ENCODE measurements around the gene SLC25A12.

Gene SLC25A12

DNA sequence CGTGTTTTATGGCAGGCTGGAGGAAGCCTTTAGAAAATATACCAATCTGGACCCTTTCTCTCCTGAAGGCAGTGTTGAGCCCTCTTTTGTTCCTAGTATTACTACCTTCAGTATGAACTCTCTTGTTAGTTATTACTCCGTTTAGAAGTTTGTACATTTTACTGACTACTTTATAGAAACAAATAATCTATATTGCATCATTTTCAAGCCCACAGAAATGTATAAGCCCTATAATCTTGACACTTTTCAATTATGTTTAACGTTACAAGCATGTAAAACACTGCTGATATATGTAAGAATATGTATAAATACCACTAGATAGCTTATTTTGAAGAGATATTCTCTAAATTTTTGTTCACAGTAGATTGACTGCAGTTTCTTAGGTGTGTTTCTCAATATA, 64.0 kb downstream of the SLC25A12 start:
- DNase-seq (ENCODE audit: low read depth) = no peak
- TF ChIP-seq, protein P1, sequence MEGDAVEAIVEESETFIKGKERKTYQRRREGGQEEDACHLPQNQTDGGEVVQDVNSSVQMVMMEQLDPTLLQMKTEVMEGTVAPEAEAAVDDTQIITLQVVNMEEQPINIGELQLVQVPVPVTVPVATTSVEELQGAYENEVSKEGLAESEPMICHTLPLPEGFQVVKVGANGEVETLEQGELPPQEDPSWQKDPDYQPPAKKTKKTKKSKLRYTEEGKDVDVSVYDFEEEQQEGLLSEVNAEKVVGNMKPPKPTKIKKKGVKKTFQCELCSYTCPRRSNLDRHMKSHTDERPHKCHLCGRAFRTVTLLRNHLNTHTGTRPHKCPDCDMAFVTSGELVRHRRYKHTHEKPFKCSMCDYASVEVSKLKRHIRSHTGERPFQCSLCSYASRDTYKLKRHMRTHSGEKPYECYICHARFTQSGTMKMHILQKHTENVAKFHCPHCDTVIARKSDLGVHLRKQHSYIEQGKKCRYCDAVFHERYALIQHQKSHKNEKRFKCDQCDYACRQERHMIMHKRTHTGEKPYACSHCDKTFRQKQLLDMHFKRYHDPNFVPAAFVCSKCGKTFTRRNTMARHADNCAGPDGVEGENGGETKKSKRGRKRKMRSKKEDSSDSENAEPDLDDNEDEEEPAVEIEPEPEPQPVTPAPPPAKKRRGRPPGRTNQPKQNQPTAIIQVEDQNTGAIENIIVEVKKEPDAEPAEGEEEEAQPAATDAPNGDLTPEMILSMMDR (conservative IDR thresholded peaks at IDR 0.05; ENCODE audit: low read length) = no peak
- H3K4me3 ChIP-seq (ENCODE audit: low read length) = no peak overlapping the region

DNA sequence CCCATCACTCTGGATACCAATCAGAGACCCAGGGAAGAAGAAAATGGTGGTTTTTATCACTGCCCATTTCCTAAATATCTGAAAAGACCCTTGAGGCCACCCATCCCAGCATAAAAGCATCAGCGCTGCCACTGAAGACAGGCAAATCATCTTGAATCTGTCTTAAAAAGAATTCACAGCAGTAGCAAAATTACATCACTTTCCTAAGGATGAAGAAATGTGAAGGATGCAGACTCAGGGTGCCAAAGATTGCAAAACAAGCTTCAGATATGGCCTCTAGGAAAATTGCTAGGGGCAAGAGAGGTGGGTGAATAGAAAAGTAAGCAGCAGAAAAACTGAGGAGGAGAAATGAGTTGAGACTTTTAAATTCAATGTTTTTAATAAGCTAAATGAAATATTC, 70.0 kb downstream of the SLC25A12 start:
- H3K4me3 ChIP-seq (ENCODE audit: low read length) = no peak overlapping the region
- TF ChIP-seq, protein P1 (conservative IDR thresholded peaks at IDR 0.05; ENCODE audit: low read length) = no peak
- DNase-seq (ENCODE audit: low read depth) = peak; percentile 68

DNA sequence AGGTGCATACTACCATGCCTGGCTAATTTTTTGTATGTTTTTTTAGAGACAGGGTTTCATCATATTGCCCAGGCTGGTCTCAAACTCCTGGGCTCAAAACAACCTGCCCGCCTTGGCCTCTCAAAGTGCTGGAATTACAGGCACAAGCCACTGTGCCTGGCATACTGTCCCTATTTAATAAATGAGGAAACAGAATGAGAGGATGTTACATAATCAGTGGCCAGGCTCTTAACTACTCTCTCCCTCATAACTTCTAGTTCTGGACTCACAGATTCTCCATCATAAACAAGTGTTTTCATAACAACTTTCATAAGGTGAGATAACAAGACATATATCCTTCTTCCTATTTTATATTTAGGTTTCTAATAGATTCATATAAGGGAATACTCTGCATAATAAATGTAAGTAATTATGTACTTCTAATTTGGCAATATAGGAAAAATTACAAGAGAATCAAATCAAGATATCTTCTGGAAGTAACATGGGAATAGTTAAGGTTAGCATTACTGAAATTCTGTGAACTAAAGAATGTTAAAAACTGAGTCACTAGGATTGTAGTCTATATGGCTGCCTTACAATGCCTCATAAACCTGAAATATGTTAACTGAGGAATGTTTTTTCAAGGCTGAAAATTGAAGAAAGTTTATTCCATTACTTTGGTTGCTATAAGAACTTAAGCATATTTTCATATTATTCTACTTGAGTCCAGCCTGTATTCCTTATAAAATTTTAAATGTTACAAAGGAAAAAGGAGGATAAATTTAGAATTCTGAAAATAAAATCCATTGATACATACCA, 71.3 kb downstream of the SLC25A12 start:
- TF ChIP-seq, protein P1 (conservative IDR thresholded peaks at IDR 0.05; ENCODE audit: low read length) = no peak
- DNase-seq (ENCODE audit: low read depth) = peak; percentile 31

DNA sequence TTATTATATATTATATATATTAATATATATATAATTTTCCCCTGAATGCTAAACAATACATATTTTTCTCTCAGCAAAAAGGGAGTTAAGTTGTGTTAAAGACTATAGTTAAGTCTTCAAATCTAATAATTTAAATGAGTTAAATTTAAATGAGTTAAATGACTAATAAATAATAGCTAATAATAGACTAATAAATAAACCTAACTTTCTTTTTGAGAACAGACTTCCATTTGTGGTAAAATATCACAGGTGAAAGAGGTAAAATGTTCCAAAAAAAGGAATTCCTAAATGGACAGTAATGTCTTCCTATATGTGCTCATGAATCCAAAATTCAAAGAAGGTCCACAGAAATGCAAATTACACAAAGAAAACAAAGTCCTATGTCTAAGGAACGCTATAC, 74.6 kb downstream of the SLC25A12 start:
- TF ChIP-seq, protein P1 (conservative IDR thresholded peaks at IDR 0.05; ENCODE audit: low read length) = no peak

More for the DNA sequence above, 71.3 kb downstream of the SLC25A12 start:
- no peak overlapping the region for H3K4me3 ChIP-seq (ENCODE audit: low read length)

DNA sequence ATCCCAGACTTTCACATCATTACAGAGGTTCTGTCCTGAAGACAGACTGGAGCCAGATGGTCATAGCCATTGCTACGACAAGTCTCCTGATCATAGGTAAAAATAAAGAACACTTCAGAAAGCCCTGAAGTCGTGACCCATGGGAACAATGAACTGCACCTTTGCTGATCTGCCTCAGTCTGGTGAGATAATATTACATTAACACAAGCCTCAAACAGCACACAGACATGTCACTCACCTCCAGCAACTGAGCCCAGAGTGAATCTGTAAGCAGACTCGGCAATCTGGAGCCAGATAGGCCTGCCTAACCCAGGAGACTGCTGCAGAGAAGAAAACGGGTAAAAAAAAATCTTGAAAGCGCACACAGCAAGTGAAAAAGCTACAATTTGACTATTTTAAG, 79.2 kb downstream of the SLC25A12 start:
- no peak overlapping the region for H3K4me3 ChIP-seq (ENCODE audit: low read length)
- TF ChIP-seq, protein P1 (conservative IDR thresholded peaks at IDR 0.05; ENCODE audit: low read length) = no peak
- DNase-seq (ENCODE audit: low read depth) = no peak

More for the DNA sequence above, 74.6 kb downstream of the SLC25A12 start:
- DNase-seq (ENCODE audit: low read depth) = no peak
- no peak overlapping the region for H3K4me3 ChIP-seq (ENCODE audit: low read length)

DNA sequence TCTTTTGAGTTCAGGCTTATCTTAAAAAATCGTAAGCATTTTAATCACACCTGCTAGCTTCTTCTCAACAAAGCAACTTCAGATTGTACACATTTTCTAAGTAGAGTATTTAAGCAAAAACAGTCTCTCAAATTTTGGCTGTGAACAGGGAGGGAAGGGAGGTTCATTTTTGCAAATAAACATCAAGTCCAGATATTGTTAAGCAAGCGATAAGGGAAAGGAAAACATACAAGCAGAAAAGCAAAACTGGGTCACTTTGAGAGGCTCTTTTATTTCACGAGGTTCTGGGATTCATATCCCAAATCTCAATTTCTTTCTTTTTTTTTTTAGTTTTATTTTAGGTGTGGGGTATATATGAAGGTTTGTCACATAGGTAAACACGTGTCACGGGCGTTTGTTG, 79.9 kb downstream of the SLC25A12 start:
- no peak for DNase-seq (ENCODE audit: low read depth)
- H3K4me3 ChIP-seq (ENCODE audit: low read length) = no peak overlapping the region
- TF ChIP-seq, protein P1 (conservative IDR thresholded peaks at IDR 0.05; ENCODE audit: low read length) = no peak

DNA sequence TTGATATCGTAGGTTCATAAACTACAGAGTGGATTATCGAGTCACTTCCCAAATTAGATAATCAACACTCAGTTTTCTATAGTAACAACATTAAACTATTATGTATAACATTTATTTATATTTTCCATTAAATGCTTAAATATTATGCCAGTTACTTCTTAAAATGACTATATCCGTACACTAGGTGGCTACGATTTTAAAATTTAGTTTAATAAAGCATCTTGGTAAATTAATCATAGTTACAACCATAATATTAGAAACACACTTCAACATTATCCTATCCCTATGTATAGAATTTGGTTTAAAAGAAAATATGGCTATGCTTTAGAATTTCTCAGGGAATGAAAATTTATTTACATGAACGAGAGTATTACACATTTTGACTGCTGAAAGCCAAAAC, 80.3 kb downstream of the SLC25A12 start:
- no peak for DNase-seq (ENCODE audit: low read depth)
- TF ChIP-seq, protein P1 (conservative IDR thresholded peaks at IDR 0.05; ENCODE audit: low read length) = no peak
- no peak overlapping the region for H3K4me3 ChIP-seq (ENCODE audit: low read length)

All from AG10803 (cell line).